Ovary (tissue), 9 donors: Measurements from ENCODE around the gene APBB2. TPM values are rescaled to one million over a fixed set of nuclear protein-coding genes. Genes with fewer than 3 reads are reported as not detected.
A peak's percentile ranks its signal among the peaks of the same experiment; 100 is the strongest.

Experiments used
- DNase-seq, 5 donors: peaks; one replicate each; pipeline ENCODE4 v3.0.0-alpha.2; 2019 to 2020
- H3K27ac ChIP-seq, 2 donors: fragments of 200-600 bp; one replicate each; pipeline versions ENCODE4 v1.5.1 to v1.8.0; 2019 to 2022
- H3K27me3 ChIP-seq: fragments of 200-600 bp; one replicate; pipeline ENCODE4 v1.8.0; 2022
- H3K36me3 ChIP-seq: fragments of 200-600 bp; sonication (generic); one replicate; pipeline ENCODE4 v1.5.1; 2019
- H3K4me1 ChIP-seq: one replicate; pipeline ENCODE4 v1.8.1; 2013; ENCODE audit warnings: mild to moderate bottlenecking, moderate library complexity; ENCODE audit not compliant: insufficient read depth
- H3K4me3 ChIP-seq: fragments of 200-600 bp; sonication (generic); one replicate; pipeline ENCODE4 v1.5.1; 2017
- H3K9me3 ChIP-seq, 2 donors: fragments of 200-600 bp in 1 of 2; sonication (generic) in 1 of 2; one replicate each; pipeline versions ENCODE4 v1.5.1 to v1.8.1; 2013 to 2019; ENCODE audit warnings: mild to moderate bottlenecking in 1 of 2, moderate library complexity in 1 of 2
- EP300 ChIP-seq: sonication (generic); formaldehyde crosslinking; IDR thresholded peaks from one replicate; pipeline ENCODE4 v1.6.1; 2017; ENCODE audit warnings: antibody characterized with exemption
- POLR2A ChIP-seq: fragments of 450-650 bp; IDR thresholded peaks from one replicate; pipeline ENCODE4 v1.6.1; 2017; ENCODE audit warnings: antibody characterized with exemption, mild to moderate bottlenecking, moderate library complexity
- WGBS, 3 donors: extraction: QIAGEN DNeasy Blood & Tissue Kit in 1 of 3; methylation state at CpG; one replicate each; pipeline versions ENCODE4 v1.1.5 to v1.1.7; 2013 to 2017; 5-methylcytosine and 5-hydroxymethylcytosine counted together
- intact Hi-C, 4 donors: fragments of 100-400 bp; cut with DNase I; formaldehyde crosslinking; loops; one replicate each; pipeline versions ENCODE4 v1.11.0 to v1.15.1; 2022 to 2023
- polyA plus RNA-seq, 2 donors: library from polyadenylated mRNA; stranded (reverse); fragments of 200-250 nt in 1 of 2; fragments of 350-450 nt in 1 of 2; fragmentation: Illumina TruSeq in 1 of 2; extraction: RNeasy Lipid Tissue Mini Kit (QIAGEN cat#74804) in 1 of 2; gene quantifications; one replicate each; pipeline ENCODE4 v1.2.3, GENCODE V29; 2013 to 2014
- total RNA-seq, 7 donors: library from RNA; depleted of rRNA in 2 of 7; stranded (reverse); fragments of >200 nt in 2 of 7; fragmentation: NEBNext Ultra II Directional in 3 of 7; extraction: Animal tissue kit (Norgen Biotek cat#: 25700) in 3 of 7; gene quantifications; one replicate each; pipeline versions ENCODE4 v1.1.0 to v1.2.4, GENCODE V29; 2016 to 2023
- TF ChIP-seq, protein P1 (sequence below), 3 donors: fragments of 450-650 bp in 2 of 3; fragments of 200-600 bp in 1 of 3; IDR thresholded peaks; one replicate each; pipeline versions ENCODE4 v1.5.1 to v1.8.0; 2016 to 2022; ENCODE audit warnings: antibody characterized with exemption in 3 of 3, mild to moderate bottlenecking in 1 of 3
- donor health status: DM: no; HTN: no; CAD: no; lungs with moderate emphysema.
- donor health status: DM: no; HTN: no; CAD: no.
- donor health status: Bipolar disorder and iron deficiency.
- donor health status: DM: yes; HTN: yes; CAD: no.
- donor health status: DM: no; HTN: no; CAD: no.
- donor health status: DM: yes; HTN: yes; CAD: no.

APBB2 gene
- total and polyA plus RNA-seq, 9 donors: 30.9 to 163 (median 80.1) TPM

DNA sequence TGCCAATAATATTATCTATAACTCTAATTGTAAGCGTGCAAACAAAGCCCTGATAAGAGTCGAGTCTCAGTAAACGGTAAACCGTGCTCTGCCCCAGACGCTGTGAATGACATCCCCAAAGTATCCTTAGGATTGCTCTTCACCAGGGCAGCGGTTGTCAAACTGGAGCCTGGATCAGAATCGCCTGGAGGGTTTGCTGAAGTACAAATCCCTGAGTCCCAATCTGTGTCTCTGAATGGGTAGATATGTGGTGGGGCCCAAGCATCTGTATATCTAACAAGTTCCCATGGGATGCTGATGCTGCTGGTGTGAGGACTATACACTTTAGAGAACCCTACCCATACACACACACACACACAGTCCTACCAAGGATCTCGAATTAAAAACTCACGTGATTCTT lies 813 bp upstream of the APBB2 start:
- H3K4me3 ChIP-seq: no peak overlapping the region
- intact Hi-C loops: loop anchor here in 3 of 4 donors (2.0 to 10.0 kb wide), 5 partner anchors 90 to 288 kb away; no protein-coding TSS in a partner anchor
- no peak for DNase-seq
- H3K27me3 ChIP-seq: no peaks in the 10 kb centered on the region
- H3K4me1 ChIP-seq: no peaks in the 10 kb centered on the region
- H3K36me3 ChIP-seq: no peaks in the 10 kb centered on the region
- no peaks in the 10 kb centered on the region for H3K9me3 ChIP-seq
- no peak overlapping the region for H3K27ac ChIP-seq
- WGBS, 3 donors: 41 to 48% (median 42%) methylated on average over 9 of the region's 9 CpGs
- TF ChIP-seq EP300 (no peak), POLR2A (no peak)
- TF ChIP-seq, protein P1, sequence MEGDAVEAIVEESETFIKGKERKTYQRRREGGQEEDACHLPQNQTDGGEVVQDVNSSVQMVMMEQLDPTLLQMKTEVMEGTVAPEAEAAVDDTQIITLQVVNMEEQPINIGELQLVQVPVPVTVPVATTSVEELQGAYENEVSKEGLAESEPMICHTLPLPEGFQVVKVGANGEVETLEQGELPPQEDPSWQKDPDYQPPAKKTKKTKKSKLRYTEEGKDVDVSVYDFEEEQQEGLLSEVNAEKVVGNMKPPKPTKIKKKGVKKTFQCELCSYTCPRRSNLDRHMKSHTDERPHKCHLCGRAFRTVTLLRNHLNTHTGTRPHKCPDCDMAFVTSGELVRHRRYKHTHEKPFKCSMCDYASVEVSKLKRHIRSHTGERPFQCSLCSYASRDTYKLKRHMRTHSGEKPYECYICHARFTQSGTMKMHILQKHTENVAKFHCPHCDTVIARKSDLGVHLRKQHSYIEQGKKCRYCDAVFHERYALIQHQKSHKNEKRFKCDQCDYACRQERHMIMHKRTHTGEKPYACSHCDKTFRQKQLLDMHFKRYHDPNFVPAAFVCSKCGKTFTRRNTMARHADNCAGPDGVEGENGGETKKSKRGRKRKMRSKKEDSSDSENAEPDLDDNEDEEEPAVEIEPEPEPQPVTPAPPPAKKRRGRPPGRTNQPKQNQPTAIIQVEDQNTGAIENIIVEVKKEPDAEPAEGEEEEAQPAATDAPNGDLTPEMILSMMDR (IDR thresholded peaks at IDR 0.05): no peak

DNA sequence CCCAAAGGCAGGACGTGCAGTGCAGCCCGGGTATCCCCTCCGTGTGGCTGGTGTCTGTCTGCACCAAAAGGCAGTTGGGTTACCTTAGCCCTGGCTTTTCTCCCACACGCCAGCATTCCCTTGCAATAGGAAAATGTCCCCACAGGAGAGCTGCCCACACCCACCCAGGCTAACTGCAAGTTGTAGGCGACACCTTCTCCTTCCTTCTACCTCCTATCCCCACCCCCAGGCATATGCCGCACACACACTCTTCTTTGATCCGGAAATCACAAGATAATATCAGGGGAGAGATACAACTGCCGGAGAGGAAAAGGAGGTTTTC lies 444 bp upstream of the APBB2 start:
- Histone ChIP-seq H3K27ac (no peak overlapping the region), H3K9me3 (no peaks in the 10 kb centered on the region), H3K27me3 (no peaks in the 10 kb centered on the region), H3K36me3 (no peaks in the 10 kb centered on the region), H3K4me3 (peak overlapping the region; percentile 82), H3K4me1 (no peaks in the 10 kb centered on the region)
- no peak for DNase-seq
- WGBS, 3 donors: 14 to 23% (median 21%) methylated on average over 8 of the region's 8 CpGs
- intact Hi-C loops: loop anchor here in 3 of 4 donors (2.0 to 10.0 kb wide), 6 partner anchors 90 to 288 kb away; no protein-coding TSS in a partner anchor
- no peak for TF ChIP-seq POLR2A
- TF ChIP-seq, protein P1 (IDR thresholded peaks at IDR 0.05): peak in 1 of 3 donors; percentile 0

DNA sequence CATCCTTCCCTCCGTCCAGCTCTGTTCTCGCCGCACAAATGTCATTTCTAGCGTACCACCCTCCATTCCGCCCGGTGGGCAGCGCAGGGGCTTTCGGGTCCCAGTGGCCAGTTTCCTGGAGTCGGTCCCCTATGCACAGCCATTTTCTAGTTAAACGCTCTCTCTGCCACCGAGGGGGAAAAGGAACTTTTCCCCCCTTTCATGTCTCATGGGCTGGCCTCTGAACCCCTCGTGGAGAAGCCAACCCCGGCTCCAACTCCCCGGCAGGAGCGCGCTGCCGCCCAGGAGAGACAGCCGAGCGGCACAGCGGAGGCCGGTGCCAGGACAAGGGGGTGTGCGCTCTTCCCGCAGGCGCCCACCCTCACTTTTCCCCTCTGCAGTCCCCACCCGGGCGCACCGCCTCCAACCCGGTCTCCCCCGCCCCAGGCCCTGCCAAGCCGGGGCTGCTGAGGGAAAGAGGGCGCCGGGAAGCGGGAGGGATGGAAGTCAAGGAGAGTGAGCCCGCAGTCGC lies 662 bp downstream of the APBB2 start:
- Histone ChIP-seq H3K4me1 (no peaks in the 10 kb centered on the region), H3K27ac (peak overlapping the region; percentile 53 to 66), H3K9me3 (no peaks in the 10 kb centered on the region), H3K4me3 (peak overlapping the region; percentile 82), H3K27me3 (no peaks in the 10 kb centered on the region), H3K36me3 (no peaks in the 10 kb centered on the region)
- peak; percentile 37 to 66 (median 60) for DNase-seq
- intact Hi-C loops: loop anchor here (2.0 to 10.0 kb wide), 6 partner anchors 89 to 287 kb away; no protein-coding TSS in a partner anchor
- 0 to 1% (median 1%) methylated on average over 33 to 35 of the region's 35 CpGs for WGBS, 3 donors
- TF ChIP-seq POLR2A (no peak), EP300 (no peak)
- TF ChIP-seq, protein P1 (IDR thresholded peaks at IDR 0.05): no peak

DNA sequence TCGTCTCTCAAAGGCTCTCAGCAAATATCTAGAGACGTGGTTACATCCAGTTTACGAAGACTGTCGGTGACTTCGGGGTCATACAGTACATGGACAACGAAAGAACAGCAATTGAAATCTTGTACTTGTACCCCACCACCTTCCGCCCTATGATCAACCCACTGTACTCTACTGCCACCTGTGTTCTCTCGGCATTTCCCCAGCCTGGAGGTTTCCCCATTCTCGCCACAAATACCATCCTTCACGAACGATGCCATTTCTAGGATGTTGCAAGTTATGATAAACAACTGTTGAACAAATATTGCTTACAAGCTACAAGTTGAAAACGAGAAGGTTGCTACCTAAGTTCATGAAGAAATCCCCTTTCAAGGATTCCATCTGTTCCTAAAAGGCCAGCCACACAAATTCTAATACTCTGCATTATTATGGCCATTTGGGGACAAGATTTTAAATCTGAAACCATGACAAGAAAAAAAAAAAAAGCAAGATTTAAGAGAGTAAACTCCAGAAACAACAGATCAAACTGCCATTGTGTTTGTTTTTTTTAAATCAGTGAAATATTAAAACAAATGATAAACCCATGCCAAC lies 1.6 kb downstream of the APBB2 start:
- Histone ChIP-seq H3K27ac (no peak overlapping the region), H3K36me3 (no peaks in the 10 kb centered on the region), H3K4me1 (peaks cover 4% of the 10 kb centered on the region), H3K27me3 (no peaks in the 10 kb centered on the region), H3K4me3 (peak overlapping the region; percentile 82), H3K9me3 (no peaks in the 10 kb centered on the region)
- peak in 2 of 5 donors; percentile 37 to 55 for DNase-seq
- 6 to 8% (median 7%) methylated on average over 12 of the region's 12 CpGs for WGBS, 3 donors
- intact Hi-C loops: loop anchor here (2.0 to 10.0 kb wide), 4 partner anchors 88 to 238 kb away; no protein-coding TSS in a partner anchor
- TF ChIP-seq POLR2A: no peak
- no peak for TF ChIP-seq EP300
- TF ChIP-seq, protein P1 (IDR thresholded peaks at IDR 0.05): peak in 2 of 3 donors; percentile 52 to 60
